M059J (cell line): ENCODE results near the gene NAT8. TPM values are rescaled to one million over a fixed set of nuclear protein-coding genes. Genes with fewer than 3 reads are reported as not detected.
"Not testable (repeated sequence)": the region's sequence is repeated elsewhere in the genome, so short reads cannot be mapped to it uniquely, and the experiment has no call there.

Source experiments
- DNase-seq: peaks from one replicate; pipeline ENCODE4 v3.0.0-alpha.2; 2012; ENCODE audit warnings: low read depth
- total RNA-seq: library from RNA; depleted of rRNA; stranded (reverse); fragments of >200 nt; shearing (Covaris generic); gene quantifications from 2 replicates; pipeline ENCODE4 v1.2.3, GENCODE V29; 2014; rRNA removed

NAT8 gene
- total RNA-seq, result not detected in 2 replicates

- no peak for DNase-seq
These were observed at the start of gene NAT8 for GRCh38 chr2:73642338-73643018. NAT8 (minus strand) TSS chr2:73642422; CDS start chr2:73641628, 794 bp downstream.

GRCh38 chr2:73690372-73691088 lies 48.3 kb upstream of the NAT8 start:
- peak; percentile 7 for DNase-seq

GRCh38 chr2:73688494-73688893 lies 46.3 kb upstream of the NAT8 start:
- DNase-seq, result not testable (repeated sequence)

- DNase-seq, result no peak
These were observed 43.7 kb upstream of the NAT8 start for GRCh38 chr2:73685764-73686438.

GRCh38 chr2:73684905-73685304 lies 42.7 kb upstream of the NAT8 start:
- not testable (repeated sequence) for DNase-seq

- DNase-seq, result peak; percentile 20
These were observed 42.1 kb upstream of the NAT8 start for GRCh38 chr2:73684325-73684724.

GRCh38 chr2:73679951-73680571 lies 37.8 kb upstream of the NAT8 start:
- peak; percentile 26 for DNase-seq

GRCh38 chr2:73679237-73679636 lies 37.0 kb upstream of the NAT8 start:
- not testable (repeated sequence) for DNase-seq

- DNase-seq, result not testable (repeated sequence)
These were observed 35.8 kb upstream of the NAT8 start for GRCh38 chr2:73678008-73678407.

GRCh38 chr2:73676211-73676610 lies 34.0 kb upstream of the NAT8 start:
- not testable (repeated sequence) for DNase-seq

GRCh38 chr2:73674696-73675157 lies 32.5 kb upstream of the NAT8 start:
- peak; percentile 12 for DNase-seq

- not testable (repeated sequence) for DNase-seq
These were observed 27.8 kb upstream of the NAT8 start for GRCh38 chr2:73669976-73670375.

- DNase-seq, result not testable (repeated sequence)
These were observed 25.0 kb upstream of the NAT8 start for GRCh38 chr2:73667239-73667638.

GRCh38 chr2:73654175-73654574 lies 12.0 kb upstream of the NAT8 start:
- no peak for DNase-seq

GRCh38 chr2:73652348-73652747 lies 10.1 kb upstream of the NAT8 start:
- no peak for DNase-seq

GRCh38 chr2:73651591-73652230 lies 9.5 kb upstream of the NAT8 start:
- no peak for DNase-seq

GRCh38 chr2:73647690-73648089 lies 5.5 kb upstream of the NAT8 start:
- not testable (repeated sequence) for DNase-seq

- DNase-seq, result no peak
These were observed 507 bp downstream of the NAT8 start for GRCh38 chr2:73641767-73642062.

GRCh38 chr2:73640946-73641766 lies 1.1 kb downstream of the NAT8 start:
- no peak for DNase-seq

- no peak for DNase-seq
These were observed 1.7 kb downstream of the NAT8 start for GRCh38 chr2:73640511-73640911.

GRCh38 chr2:73638429-73638828 lies 3.8 kb downstream of the NAT8 start:
- no peak for DNase-seq
